Endometrial microvascular endothelial cells (primary cell): ENCODE measurements around the gene AFF3. TPM values are rescaled to one million over a fixed set of nuclear protein-coding genes. Genes with fewer than 3 reads are reported as not detected.
"Not testable (repeated sequence)": the region's sequence is repeated elsewhere in the genome, so short reads cannot be mapped to it uniquely, and the experiment has no call there.

Experiments
- in situ Hi-C: cut with HindIII; loops from 2 replicates; pipeline ENCODE4 v1.10.0; 2017; ENCODE audit warnings: low sequenced_read_pairs, low pct_unique_long_range_greater_than_20kb; ENCODE audit errors: inconsistent ontology term
- total RNA-seq: library from RNA; depleted of rRNA; stranded (reverse); fragments of >200 nt; gene quantifications from one replicate; pipeline ENCODE4 v1.2.3, GENCODE V29; 2015; ENCODE audit errors: inconsistent ontology term

The AFF3 gene
- total RNA-seq, 1 donor from 2014 or later = 19.5 TPM

- in situ Hi-C loops = no loop called here
Observed at GRCh38 chr2:99959261-99960014, 183.0 kb downstream of the AFF3 start.

DNA sequence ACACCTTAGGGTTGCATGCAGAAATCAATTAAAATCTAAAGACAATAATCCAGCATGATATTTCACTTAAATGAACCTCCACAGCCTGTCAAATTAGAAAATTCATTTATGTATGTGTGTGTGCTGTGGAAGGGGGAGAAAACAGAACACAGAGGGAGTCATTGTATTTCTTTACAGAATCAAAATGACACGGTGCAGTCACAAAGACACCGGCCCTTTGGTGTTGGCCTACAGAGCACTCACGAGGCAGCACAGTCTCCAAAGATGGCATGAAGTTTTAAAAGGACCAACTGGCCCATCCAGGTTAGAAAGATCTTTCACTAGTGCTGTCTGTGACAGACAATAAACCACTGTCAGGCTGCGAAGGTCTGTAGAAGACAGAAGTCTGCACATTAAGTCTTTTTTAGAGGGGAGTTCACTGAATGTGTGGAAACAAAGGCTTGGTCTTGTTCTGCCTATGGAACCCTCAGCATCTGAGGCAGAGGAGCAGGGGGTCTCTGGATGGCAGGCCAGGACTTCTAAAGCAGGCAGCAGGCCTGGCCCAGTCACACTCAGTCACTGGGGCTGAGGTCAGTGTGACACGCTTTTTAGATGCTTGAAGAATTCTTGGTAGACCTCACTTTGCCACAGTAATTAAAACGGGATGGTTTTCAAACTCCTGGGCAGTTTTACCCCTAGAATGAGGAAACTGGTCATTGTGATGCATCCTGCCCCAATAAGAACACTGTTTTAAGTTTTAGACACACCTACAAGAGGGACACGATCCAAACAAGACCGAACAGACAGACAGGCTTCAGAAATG is 184.9 kb downstream of the AFF3 start:
- in situ Hi-C loops = no loop called here

- in situ Hi-C loops = no loop called here
Observed at GRCh38 chr2:99956232-99957030, 186.0 kb downstream of the AFF3 start.

- in situ Hi-C loops = no loop called here
Observed at GRCh38 chr2:99953750-99954149, 188.6 kb downstream of the AFF3 start.

DNA sequence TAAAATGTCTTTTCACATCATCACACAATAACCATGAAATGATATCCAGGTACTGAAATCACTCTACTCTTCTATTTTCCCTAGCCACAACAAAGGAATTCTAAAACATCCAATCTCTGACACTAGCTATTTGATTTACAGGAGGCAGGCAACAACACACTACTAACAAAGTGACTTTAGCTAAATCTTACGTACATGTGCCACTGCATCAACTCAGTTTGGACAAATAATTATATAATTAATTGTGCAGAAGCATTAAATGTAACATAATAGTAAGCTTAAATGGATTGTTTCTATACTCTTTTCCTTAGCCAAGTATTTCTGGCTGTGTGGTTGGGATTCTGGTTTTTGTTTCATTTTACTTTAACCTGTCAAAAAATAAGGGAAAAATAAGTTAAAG is 192.4 kb downstream of the AFF3 start:
- in situ Hi-C loops = no loop called here

DNA sequence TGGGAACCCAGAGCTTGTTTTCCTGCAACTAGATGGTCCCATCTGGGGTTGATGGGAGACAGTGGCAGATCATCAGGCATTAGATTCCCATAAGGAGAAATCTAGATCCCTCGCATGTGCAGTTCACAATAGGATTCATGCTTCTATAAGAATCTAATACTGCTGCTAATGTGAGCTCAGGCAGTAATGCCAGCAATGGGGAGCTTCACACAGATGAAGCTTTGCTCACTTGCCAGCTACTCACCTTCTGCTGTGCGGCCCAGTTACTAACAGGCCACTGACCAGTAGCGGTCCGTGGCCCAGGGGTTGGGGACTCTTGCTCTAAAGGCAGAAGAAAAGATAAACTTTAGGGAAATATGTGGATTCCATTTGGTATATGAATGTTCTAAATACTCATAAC is 192.9 kb downstream of the AFF3 start:
- in situ Hi-C loops = no loop called here

DNA sequence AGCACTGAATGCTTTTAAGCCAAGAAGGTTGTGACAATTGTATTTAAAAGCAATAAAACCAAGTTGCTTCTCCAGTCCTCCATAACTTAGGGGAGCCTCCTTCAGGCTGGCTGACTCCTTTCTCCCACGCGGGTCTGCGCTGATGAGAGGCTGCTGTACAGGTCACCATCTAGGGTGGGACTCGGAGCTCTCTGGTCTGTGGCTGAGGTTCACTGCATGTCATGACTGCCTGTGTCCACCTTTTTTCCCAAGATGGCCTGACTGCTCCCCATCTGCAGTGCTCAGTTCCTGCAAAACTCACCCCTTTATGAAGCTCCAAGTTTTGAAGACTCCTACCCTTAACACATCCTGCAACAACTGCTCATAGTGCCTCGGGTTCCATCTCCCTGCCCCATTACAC is 194.4 kb downstream of the AFF3 start:
- in situ Hi-C loops = no loop called here

DNA sequence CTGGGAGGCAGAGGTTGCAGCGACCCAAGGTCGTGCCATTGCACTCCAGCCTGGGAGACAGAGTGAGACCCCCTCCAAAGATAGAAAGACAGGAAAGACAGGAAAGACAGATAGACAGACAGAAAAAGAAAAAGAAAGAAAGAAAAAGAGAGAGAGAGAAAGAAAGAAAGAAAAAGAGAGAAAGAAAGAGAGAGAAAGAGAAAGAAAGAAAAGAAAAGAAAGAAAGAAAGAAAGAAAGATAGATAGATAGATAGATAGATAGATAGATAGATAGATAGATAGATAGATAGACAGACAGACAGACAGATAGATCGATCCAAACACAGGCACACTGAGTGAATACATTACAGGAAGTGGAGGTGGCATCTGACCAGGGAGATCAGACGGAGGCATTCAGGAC is 195.0 kb downstream of the AFF3 start:
- in situ Hi-C loops = not testable (repeated sequence)

GRCh38 chr2:99944019-99944418 is 198.4 kb downstream of the AFF3 start:
- in situ Hi-C loops = no loop called here

DNA sequence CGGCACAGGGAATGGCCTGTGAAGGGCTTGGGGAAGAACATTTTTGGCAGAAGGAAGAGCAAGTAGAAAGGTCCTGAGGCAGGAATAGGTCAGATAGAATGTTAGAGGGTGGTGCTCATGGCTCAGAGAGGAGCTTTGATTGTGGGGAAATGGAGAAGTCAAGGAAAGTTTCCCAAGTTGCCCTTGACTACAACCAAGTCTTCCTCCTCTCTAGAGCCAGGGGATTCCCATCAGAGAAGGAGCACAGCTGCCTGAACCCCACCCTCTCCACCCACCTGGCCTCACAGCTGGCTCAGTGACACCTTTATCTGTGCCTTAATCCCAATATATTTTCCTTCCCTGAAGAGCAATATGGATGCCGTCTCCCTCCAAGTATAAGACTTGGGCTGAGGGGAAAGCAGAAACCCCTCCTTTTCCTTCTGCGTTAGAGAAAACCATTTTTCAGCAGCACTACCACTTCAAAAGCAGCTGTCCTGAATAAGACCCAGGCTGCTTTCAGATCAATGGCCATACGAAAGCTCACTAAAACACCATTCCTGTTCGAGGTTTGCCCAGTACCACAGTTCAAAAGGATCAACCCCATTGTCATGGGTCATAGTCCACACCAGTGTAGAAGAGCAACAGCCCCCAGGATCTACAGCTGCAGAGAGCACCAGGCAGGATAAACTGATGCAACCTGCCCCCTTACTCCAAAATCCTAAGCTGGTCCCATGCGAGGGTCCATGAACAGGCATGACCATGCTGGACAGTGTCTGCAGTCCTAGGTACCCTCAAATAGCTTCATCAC is 199.6 kb downstream of the AFF3 start:
- in situ Hi-C loops = no loop called here

DNA sequence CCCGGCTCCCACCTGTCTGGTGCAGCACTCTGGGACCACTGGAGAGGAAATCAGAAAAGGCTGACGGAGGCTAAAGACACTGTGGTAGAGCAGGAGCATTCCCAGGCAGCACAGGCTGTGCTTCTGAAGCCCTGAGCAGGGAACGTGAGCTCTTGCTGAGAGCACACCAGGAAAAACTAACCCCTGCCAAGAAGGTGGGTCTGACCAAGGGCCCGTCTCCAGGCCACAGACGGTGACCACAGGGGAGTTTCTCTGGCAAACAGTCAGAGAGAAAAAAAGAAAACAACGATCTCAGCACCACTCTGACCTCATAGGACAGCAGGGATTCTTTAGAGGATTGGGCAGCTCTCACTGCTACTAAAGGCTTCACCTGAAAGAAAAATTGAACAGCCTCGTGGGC is 201.4 kb downstream of the AFF3 start:
- in situ Hi-C loops = no loop called here

DNA sequence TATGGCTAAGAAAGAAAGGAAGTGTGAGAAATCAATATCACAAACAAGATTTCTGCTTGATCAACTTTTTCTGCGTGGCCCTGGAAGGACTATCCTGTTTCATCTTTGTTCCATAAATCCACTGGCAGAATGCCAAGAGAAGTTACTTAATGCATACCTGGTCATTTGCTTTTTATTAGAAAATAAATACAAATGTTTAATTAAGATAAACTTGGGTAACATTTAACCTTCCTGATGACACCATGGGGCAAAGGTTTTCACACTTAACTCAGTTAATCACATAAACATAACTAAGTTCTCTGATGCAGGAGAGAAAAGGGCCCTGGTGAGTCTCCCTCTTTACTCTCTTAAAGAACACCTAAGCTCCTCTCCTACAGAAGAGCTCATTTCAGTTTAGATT is 203.3 kb downstream of the AFF3 start:
- in situ Hi-C loops = no loop called here

- in situ Hi-C loops = no loop called here
Observed at GRCh38 chr2:99938250-99938649, 204.1 kb downstream of the AFF3 start.

- in situ Hi-C loops = no loop called here
Observed at GRCh38 chr2:99936065-99936464, 206.3 kb downstream of the AFF3 start.

DNA sequence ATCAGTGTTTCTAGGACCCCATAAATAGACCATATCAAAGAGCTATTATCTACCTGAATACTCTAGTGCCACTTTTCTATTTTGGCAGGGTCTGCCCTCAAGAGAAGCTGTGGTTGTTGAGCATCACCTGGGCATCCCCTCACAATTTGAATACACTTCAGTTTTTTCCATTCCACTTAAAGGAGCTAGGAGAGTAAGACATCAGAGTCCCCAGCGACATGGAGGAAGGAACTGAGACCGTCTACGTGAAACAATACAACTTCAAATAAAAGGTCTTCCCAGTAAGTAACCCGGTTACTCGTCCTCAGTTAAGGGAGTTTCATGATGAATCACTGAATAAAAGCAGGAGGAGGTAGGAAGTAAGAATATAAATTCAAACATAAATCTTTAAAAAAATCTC is 206.7 kb downstream of the AFF3 start:
- in situ Hi-C loops = no loop called here

DNA sequence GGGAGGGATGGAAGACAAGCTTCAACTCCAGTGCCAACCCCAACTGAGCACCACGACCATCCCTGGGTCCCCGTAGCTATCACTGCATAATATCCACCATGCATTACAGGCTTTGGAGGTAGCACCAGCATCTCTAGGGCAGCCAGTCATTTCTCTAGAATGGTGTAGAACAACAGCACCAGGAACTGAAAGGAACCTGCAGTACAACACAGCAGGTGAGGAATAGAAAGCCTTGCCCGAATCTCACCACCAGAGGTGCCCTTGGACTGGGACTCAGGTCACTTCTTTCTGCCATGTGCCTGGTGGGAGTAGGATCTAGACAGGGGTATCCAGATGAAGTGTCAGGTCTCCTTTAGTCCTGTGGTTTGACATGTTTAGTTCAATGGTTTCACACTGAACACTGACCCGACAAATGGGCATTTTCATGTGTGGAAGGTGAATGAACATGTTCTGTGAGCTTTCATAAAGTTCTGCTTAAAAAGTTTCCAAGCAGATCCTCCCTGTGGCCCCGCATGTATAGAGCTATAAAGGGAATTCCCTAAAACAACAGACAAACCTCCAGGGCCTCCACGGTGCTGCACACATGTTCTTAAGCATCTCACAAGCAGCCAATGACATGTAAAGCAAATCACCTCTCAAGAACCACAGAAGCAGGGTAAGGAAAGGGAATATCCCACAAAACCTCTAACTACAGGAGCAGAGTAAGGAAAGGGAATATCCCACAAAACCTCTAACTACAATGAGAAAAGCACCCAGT is 208.3 kb downstream of the AFF3 start:
- in situ Hi-C loops = no loop called here

DNA sequence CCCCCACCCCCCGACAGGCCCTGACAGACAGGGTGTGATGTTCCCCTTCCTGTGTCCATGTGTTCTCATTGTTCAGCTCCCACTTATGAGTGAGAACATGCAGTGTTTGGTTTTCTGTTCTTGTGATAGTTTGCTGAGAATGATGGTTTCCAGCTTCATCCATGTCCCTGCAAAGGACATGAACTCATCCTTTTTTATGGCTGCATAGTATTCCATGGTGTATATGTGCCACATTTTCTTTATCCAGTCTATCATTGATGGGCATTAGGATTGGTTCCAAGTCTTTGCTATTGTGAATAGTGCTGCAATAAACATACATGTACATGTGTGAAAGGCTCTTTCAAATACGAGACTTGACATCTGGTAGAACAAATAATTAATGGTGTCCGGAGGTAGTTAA is 208.9 kb downstream of the AFF3 start:
- in situ Hi-C loops = not testable (repeated sequence)

DNA sequence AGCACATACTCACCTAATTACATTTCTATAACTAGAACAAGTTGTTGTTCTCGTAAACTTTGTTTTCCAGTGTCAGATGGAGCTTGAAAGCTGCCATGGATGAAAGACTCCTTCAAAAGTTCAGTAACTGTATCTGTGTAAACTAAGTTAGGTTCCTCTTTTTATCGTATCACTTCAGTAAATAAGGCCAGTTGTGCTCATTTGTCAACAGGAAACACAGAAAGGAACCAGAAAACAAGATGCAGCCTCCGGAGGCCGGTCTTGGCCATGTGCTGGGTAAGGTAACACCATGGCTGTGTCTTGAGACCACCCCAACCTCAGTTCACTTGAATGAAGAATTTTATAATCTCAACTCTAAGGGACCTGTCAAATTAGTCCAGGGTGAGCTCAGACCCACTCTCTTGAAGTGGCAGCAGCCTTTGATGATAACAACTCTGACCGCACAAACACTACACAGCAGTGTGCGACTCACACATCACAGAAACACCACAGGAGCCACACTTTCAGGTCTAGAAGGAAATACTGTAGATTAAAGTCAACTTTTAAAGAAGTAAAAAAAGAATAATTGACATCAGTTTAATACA is 213.8 kb downstream of the AFF3 start:
- in situ Hi-C loops = no loop called here
